Chondrocyte (in vitro differentiated cells): ENCODE measurements around the gene TTC9B. TPM values are rescaled to one million over a fixed set of nuclear protein-coding genes. Genes with fewer than 3 reads are reported as not detected.
A peak's percentile ranks its signal among the peaks of the same experiment; 100 is the strongest.
"Not testable (repeated sequence)": the region's sequence is repeated elsewhere in the genome, so short reads cannot be mapped to it uniquely, and the experiment has no call there.

Experiments used
- DNase-seq: peaks from one replicate; pipeline ENCODE4 v3.0.0; 2021; ENCODE audit warnings: mixed read lengths, low spot score
- H3K27ac Mint-ChIP-seq: one replicate; pipeline ENCODE4 v1.8.0; 2021; ENCODE audit warnings: mild to moderate bottlenecking, moderate library complexity, mixed read lengths; ENCODE audit not compliant: unreplicated experiment
- H3K27me3 Mint-ChIP-seq: 2 replicates; pipeline ENCODE4 v1.8.0; 2021; ENCODE audit warnings: low read depth, mixed read lengths
- H3K36me3 Mint-ChIP-seq: 2 replicates; pipeline ENCODE4 v1.8.0; 2021; ENCODE audit warnings: low read depth, mixed read lengths
- H3K4me1 Mint-ChIP-seq: 2 replicates; pipeline ENCODE4 v1.8.0; 2021; ENCODE audit warnings: low read depth, mild to moderate bottlenecking, mixed read lengths
- H3K4me3 Mint-ChIP-seq: one replicate; pipeline ENCODE4 v1.8.0; 2021; ENCODE audit warnings: mild to moderate bottlenecking, moderate library complexity, mixed read lengths; ENCODE audit not compliant: unreplicated experiment
- H3K9me3 Mint-ChIP-seq: 2 replicates; pipeline ENCODE4 v1.8.0; 2021; ENCODE audit warnings: low read depth, mixed read lengths
- total RNA-seq: library from RNA; stranded (reverse); gene quantifications from 3 replicates; pipeline ENCODE4 v1.2.1, GENCODE V29; 2021
- TF ChIP-seq, protein P1 (sequence below): fragments of 200-600 bp; sonication (generic); IDR thresholded peaks from 2 replicates; pipeline ENCODE4 v1.5.0; 2021; ENCODE audit warnings: antibody characterized with exemption, mild to moderate bottlenecking, moderate library complexity

TTC9B gene
- total RNA-seq, 1 donor from 2014 or later: not detected

GRCh38 chr19:40221858-40222619 lies 3.9 kb upstream of the TTC9B start:
- no peak overlapping the region for H3K4me3 Mint-ChIP-seq

DNA sequence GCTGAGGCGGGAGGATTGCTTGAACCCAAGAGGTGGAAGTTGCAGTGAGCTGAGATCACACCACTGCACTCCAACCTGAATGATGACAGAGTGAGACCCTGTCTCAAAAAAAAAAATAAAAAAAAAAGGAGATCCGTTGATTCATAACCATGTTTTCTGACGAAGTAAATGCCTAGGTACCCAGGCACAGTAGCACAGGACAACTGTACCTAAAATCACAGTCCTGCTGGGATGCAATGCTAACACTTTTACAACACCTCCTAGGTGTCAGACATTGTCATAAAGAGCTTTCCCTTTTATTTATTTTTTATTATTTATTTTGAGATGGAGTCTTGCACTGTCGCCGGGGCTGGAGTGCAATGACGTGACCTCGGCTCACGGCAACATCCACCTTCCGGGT lies 2.5 kb upstream of the TTC9B start:
- H3K27me3 Mint-ChIP-seq: peaks cover 21% of the 10 kb centered on the region

More at GRCh38 chr19:40221858-40222619, 3.9 kb upstream of the TTC9B start:
- DNase-seq: no peak
- peaks cover 18% of the 10 kb centered on the region for H3K4me1 Mint-ChIP-seq
- TF ChIP-seq, protein P1, sequence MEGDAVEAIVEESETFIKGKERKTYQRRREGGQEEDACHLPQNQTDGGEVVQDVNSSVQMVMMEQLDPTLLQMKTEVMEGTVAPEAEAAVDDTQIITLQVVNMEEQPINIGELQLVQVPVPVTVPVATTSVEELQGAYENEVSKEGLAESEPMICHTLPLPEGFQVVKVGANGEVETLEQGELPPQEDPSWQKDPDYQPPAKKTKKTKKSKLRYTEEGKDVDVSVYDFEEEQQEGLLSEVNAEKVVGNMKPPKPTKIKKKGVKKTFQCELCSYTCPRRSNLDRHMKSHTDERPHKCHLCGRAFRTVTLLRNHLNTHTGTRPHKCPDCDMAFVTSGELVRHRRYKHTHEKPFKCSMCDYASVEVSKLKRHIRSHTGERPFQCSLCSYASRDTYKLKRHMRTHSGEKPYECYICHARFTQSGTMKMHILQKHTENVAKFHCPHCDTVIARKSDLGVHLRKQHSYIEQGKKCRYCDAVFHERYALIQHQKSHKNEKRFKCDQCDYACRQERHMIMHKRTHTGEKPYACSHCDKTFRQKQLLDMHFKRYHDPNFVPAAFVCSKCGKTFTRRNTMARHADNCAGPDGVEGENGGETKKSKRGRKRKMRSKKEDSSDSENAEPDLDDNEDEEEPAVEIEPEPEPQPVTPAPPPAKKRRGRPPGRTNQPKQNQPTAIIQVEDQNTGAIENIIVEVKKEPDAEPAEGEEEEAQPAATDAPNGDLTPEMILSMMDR: peak; percentile 92
- no peak overlapping the region for H3K27ac Mint-ChIP-seq
- H3K36me3 Mint-ChIP-seq: no peaks in the 10 kb centered on the region
- H3K27me3 Mint-ChIP-seq: peaks cover 14% of the 10 kb centered on the region
- H3K9me3 Mint-ChIP-seq: peaks cover 3% of the 10 kb centered on the region

GRCh38 chr19:40219721-40220276 lies 1.6 kb upstream of the TTC9B start:
- H3K4me3 Mint-ChIP-seq: peak overlapping the region; percentile 67
- H3K27ac Mint-ChIP-seq: peak overlapping the region; percentile 52
- TF ChIP-seq, protein P1: no peak
- DNase-seq: no peak
- H3K27me3 Mint-ChIP-seq: peaks cover 18% of the 10 kb centered on the region
- no peaks in the 10 kb centered on the region for H3K36me3 Mint-ChIP-seq
- peaks cover 17% of the 10 kb centered on the region for H3K4me1 Mint-ChIP-seq
- peaks cover 3% of the 10 kb centered on the region for H3K9me3 Mint-ChIP-seq

More for the DNA sequence above, 2.5 kb upstream of the TTC9B start:
- Mint-ChIP-seq H3K4me1 (peaks cover 17% of the 10 kb centered on the region), H3K9me3 (peaks cover 3% of the 10 kb centered on the region), H3K27ac (no peak overlapping the region), H3K4me3 (no peak overlapping the region), H3K36me3 (no peaks in the 10 kb centered on the region)
- TF ChIP-seq, protein P1: no peak
- DNase-seq: no peak

GRCh38 chr19:40219029-40219428 lies 845 bp upstream of the TTC9B start:
- not testable (repeated sequence) for DNase-seq, H3K9me3 Mint-ChIP-seq, H3K27ac Mint-ChIP-seq, H3K36me3 Mint-ChIP-seq
- H3K4me1 Mint-ChIP-seq: peaks cover 17% of the 10 kb centered on the region
- H3K4me3 Mint-ChIP-seq: peak overlapping the region; percentile 38
- peaks cover 19% of the 10 kb centered on the region for H3K27me3 Mint-ChIP-seq

- Mint-ChIP-seq H3K4me3 (no peak overlapping the region), H3K4me1 (peaks cover 17% of the 10 kb centered on the region), H3K27ac (no peak overlapping the region), H3K27me3 (peaks cover 19% of the 10 kb centered on the region), H3K36me3 (peaks cover 4% of the 10 kb centered on the region), H3K9me3 (peaks cover 3% of the 10 kb centered on the region)
- TF ChIP-seq, protein P1: peak; percentile 63
- no peak for DNase-seq
These were observed 965 bp downstream of the TTC9B start for GRCh38 chr19:40217027-40217810.
